HG02571 (cell line): ENCODE data around the gene SCLT1.
A peak's percentile ranks its signal among the peaks of the same experiment; 100 is the strongest.

ENCODE experiments used
- ATAC-seq: cut with Tn5 transposase; IDR thresholded peaks from one replicate; pipeline ENCODE4 v1.9.1; 2021; ENCODE audit warnings: mild to moderate bottlenecking, moderate library complexity; ENCODE audit not compliant: unreplicated experiment

The SCLT1 gene

DNA sequence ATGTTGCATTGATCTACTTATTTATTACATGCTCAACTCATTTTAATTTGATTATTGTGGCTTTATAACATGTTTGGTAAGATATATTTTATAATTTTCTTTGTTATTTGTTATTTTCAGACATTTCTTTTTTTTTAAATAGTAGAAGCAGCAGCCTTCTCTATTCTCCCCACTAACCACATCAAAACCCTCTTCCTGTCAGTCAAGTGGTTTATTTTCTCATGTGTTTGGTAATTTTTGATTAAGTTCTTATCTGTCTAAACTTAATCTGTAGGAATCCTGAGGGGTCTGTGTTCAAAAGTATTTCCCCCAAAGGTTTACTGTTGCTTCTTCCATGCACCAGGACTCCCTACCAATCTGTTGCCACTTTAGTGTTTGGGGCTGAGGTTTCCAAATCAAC lies 131.9 kb downstream of the SCLT1 start:
- ATAC-seq, result no peak

DNA sequence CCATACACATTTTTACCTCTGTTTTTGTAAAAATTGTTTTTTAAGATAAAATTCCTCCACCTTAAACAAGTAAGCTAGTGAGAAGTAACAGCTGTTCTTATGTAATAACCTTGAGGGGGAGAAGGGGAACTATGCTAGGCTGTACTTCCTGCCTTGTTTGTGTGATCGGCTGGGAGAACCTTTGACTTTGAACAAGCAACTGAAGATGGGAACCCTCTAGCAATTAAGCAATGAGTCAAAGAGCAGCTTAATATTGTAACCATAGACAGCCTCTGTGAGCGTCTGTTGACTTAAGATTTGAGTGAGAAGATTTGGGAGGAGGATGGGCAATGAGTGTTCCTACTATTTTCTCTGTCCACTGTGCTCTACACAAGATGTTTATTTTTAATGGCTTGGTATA lies 135.1 kb downstream of the SCLT1 start:
- no peak for ATAC-seq

DNA sequence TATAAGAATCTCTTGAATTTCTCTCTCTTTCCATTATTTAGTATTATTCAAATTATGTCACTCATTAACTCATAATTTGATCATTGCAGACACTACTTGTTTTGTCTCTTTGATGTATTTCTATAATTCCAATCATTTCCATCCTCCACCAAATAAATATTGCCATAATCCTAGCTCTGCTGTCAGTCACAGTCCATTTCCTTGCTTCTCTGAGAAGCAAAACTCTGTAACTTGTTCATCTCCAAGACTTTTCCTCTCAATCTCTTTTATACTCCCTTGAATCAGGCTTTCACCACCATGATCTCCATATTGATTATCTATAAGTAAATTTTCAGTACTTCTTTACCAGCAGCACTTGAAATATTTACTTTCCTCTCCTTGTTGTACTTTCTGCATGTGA lies 135.9 kb downstream of the SCLT1 start:
- ATAC-seq, result no peak

DNA sequence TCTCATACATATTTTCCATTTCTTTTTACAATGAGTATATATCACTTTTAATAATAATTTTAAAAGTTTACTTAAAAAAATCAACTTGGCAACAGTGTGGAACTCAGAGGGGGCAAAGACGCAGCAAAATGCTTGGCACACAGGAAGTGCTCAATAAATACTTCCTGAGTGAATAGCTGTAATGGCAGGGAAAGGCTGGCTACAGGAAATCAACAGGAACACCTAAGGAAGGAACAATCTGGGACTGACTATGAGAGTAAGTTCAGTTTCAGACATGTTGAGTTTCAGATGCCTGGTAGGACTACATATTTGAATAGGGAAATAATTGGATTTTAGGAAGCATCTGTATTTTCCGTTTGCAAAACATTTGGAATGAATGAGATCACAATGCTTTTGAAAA lies 137.6 kb downstream of the SCLT1 start:
- ATAC-seq, result no peak

DNA sequence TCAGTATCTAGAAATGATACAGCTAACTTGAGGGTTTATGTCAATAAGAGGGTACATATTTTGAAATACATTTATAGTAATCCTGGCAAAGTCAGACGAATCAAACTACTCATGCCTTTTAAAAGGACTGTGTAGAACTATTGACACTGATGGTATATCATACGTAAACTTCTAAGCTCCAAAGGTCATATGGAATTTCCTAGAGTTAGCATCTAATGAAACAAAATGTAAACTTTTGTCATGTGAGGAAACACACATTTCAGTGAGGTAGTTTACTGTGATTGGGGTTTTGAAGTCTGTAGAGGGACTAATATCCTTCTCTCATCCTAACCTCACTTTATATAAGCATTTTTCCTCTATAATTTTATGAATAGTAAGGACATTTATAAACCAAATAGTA lies 138.4 kb downstream of the SCLT1 start:
- ATAC-seq, result no peak

DNA sequence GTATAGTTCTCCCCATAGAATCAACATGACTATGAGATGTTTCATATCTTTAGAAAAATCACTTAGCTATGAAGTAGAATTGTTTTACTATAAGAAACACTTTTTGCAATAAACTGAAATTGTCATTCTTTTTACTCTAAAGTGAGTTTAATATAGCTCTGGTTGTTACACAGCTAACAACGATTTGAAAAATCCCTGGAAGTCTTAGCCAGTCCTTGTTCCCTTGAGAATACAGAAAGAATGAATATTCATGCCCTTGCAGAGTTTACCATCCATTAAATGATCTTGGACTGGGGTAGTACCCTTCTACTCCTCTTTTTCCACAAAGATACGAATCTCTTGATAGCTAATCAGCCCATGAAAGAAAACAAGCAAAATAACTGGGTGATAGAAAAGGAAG lies 142.0 kb downstream of the SCLT1 start:
- ATAC-seq, result no peak

DNA sequence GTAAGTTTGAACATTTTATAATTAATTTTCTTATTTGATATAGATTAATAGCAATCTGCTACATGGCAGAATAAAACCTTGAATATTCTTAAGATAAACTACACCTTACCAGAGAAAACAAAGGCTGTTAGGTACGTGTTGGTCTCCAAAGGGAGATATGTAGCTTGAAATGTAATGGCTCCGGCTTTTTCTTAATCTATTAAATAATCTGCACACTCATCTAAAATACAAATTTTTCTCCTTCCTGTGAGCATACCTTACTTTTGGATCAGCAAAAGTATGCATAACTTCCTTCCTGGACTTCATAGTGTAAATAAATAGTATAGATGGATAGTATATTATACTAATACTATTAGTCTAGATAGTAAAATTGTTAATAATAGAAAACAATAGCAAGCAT lies 142.5 kb downstream of the SCLT1 start:
- no peak for ATAC-seq

DNA sequence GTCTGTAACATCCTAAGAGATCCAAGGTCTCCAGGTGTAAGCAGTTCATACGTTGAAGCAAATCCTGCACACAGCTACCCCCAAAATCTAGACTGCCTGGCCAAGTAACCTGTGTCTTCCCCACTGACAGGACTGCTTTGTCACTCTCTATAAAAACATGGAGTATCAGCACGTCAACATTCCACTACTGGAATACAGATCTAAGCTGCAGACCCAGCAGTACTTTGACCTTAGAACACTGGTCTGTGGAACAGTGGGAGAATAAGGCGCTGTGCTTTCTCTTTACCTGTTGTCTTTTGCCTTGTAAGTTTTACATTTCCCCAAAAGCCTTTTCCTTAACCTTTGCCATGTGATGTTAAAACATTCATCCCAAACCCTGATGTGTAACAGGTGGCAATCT lies 146.4 kb downstream of the SCLT1 start:
- ATAC-seq, result no peak

DNA sequence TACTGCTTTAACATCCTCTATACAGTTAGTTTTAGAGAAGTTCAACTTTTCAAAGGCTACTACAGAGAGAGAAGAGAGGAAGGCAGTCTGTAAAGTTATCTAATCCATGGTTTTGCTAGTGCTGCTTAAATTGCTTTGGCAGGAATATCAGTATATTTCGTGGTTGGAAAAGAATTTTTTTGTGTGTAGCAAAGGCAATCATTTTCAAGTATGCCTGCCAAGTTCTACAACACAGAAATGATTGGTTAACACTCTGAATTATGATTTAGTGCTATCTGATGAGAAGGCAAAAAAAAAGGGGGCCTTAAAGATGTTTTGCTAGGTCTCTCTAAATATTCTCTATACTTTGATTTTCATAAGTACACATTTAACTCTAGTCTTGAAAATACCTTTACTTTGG lies 150.7 kb downstream of the SCLT1 start:
- no peak for ATAC-seq

DNA sequence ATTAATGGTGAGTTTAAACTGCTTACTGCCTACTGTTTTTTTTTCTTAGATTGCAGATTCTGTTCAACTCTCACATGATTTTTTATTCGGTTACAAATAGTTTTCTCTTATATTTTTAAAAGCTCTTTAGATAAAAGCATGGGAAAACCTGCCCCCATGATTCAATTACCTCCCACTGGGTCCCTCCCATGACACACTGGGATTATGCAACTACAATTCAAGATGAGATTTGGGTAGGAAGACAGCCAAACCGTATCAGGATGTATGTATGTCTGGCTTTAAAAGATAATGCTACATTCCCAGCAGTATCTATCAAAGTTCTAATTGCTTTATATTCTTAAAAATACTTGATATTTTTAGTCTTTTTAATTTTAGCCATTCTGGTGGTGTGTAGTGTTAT lies 152.4 kb downstream of the SCLT1 start:
- no peak for ATAC-seq

DNA sequence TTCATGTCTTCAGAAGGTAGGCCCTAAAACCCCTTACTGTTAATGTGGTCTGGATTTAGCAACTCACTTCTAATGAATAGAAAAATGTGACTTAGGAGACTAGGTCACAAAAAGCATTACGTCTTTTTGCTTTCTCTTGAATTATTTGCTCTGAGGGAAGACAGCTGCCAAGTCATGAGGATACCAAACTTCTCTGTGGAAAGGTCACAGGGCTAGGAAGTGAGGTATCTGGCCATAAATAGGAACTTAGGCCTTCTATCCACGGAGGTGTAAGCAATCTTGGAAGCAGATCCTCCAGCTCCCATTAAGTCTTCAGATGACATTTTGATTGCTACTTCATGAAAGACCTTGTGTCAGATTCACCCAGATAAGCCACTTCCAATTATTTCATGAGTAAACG lies 163.3 kb downstream of the SCLT1 start:
- ATAC-seq, result no peak

DNA sequence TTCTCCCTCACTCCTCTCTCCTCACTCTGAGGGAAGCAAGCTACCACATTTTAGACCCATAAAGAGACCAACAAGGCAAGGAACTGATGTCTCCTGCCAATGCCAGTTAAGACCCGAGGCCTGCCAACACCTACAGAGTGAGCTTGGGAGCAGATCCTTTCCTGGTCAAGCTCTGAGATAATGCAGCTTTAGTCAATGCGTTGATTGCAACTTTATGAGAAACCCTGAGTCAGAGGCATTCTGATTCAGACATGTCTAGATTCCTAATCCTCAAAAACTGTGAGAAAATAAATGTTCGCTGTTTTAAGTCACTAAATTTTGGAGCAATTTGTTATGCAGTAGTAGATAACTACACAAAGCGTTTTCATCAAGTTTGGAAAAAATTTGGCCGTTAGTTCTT lies 168.4 kb downstream of the SCLT1 start:
- no peak for ATAC-seq

DNA sequence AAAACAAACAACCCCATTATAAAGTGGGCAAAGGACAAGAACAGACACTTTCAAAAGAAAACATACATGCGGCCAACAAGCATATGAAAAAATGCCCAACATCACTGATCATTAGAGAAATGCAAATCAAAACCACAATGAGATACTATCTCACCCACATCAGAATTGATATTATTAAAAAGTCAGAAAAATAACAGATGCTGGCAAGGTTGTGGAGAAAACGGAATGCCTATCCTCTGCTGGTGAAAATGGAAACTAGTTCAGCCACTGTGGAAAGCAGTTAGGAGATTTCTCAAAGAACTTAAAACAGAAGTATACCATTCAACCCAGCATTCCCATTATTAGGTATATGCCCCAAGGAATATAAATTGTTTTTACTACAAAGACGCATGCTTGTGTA lies 171.4 kb downstream of the SCLT1 start:
- no peak for ATAC-seq

DNA sequence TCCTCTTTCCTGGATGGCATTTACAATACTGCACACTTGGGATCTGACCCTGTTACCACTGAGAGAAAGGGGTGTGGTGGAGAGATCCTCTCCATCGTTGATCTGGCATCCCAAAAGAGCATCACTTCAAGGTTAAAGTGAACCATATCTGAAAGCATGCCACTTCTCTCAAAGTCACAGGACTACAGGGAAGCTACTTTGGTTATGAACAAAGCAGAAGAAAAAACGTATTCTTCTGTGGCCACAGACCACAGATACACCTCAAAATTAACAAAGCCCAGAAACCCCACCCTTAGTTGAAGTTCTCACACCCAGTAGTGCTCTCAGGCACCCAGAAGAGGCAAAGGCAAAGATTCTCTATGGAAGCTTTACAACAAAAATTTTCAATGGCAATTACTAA lies 175.6 kb downstream of the SCLT1 start:
- peak; percentile 56 for ATAC-seq

DNA sequence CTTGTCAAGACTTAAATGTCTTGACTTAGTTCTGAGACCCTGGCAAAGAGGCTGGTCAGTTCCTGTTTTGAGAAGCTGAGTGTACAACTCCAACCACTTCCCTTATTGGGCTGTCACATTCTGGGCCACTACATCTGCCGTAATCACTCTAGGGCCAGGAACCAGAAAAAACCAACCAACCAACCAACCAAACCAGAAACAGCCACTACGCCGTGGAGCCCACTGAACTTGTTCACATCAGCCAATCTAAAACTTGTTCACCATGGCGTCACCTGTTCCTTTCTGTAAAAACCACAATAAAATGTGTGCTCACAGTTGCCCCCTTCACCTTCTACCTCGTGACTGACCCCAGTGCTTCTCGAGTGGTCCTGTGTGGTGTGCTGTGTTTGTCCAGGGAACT lies 176.5 kb downstream of the SCLT1 start:
- ATAC-seq, result peak; percentile 86

DNA sequence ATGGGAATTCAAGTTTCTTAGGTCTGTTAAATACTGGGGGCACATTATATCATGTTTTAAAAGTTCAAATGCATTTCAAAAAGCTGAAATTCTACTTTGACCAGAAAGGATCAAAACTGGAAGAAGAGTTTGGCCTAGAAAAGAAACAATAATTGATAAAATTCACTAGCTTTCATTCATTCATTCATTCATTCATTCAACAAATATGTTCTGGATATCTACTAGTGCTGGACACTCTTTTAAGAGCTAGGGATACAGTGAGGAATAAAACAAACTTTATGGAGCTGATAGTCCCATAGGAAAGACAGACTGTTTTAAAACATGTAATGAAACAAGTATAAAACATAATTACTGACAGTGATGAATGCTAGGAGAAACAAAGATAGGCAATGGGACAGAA lies 177.8 kb downstream of the SCLT1 start:
- no peak for ATAC-seq

DNA sequence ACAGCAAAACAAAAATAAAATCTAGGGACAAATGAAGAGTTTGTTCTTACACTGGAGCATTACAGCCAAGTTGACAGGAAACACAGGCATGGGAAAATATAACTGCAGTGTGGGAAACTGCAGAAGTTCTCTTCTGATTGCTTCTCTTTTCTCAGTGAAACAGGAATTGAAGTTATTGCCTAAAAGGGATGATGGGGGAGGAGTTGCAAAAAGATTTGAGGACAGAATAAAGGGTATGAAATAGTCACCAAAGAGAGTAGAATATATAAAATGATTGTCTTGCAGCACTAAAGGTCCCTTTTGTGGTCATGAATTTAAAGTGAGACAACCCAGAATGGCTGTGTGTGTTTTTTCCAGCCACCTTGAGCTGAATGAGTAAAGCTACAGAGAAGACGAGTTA lies 180.1 kb downstream of the SCLT1 start:
- no peak for ATAC-seq

DNA sequence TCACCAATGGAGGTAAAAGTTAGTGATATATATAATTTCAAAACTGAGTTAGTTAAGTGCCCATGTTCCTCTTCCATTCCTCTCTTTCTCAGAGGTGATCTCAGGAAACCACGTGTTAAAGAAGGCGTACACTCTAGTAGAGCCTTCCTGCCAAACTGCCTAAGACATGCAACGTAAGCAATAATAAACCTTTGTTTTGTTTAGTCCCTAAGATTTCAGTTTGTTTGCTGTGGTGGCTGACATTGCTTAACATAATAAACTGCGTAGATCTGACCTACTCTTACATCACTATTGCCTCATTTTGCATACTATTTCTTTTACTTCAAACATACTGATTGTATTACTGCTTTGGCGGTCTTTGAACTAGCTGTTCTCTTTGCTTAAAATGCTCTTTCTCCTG lies 184.6 kb downstream of the SCLT1 start:
- no peak for ATAC-seq

DNA sequence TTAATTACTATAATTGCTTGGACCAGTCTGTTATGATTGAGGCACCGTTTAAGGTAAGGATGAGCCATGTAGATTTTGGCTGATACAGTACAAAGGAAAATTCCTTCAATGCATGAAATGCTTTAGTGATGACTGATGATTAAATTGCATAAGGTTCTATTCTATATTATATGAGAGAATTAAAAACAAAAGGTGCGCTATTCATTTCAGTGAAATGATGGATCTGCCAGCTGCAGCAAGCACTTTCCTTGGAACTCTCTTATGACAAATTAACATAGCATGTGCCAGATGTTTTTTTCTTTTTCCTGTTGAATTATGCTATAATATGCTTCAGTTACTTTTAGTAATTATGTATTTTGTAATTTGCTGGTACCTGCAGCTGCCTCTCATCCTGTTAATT lies 185.4 kb downstream of the SCLT1 start:
- ATAC-seq, result no peak

DNA sequence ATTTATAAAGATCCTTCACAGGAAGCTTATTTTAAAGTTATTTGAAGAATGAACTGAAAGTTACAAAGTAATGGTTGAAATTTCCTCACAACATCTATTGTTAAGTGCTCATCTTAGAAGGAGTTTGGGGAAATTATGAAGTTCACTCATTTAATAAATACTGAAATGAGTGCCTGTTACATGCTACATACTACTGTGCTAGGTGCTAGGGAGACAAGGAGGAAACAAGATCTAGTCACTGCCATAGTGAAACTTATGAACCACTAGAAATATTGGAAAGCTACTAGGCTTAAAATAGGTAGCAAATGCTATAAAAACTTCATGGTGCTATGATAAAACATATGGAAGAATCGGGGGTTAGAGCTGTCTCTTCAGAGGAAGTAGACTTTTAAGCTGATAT lies 186.8 kb downstream of the SCLT1 start:
- ATAC-seq, result no peak

DNA sequence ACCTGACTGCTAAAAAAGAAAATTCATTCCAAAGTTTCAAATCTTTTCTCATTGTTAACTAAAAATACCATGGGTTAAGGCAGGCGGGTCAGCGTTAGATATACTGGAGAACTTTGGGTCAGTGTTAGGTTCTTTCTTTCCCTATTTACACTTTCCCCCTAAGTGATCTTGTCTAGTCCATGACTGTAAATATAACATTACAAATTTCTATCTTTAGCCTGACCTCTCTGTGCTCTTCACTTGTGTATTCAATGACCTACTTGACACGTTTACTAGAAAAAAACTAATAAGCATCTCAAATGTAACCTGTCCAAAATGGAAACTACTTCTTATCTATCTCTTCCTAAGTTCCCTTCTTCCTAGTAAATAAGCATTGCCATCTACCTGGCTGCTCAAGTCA lies 188.5 kb downstream of the SCLT1 start:
- no peak for ATAC-seq

DNA sequence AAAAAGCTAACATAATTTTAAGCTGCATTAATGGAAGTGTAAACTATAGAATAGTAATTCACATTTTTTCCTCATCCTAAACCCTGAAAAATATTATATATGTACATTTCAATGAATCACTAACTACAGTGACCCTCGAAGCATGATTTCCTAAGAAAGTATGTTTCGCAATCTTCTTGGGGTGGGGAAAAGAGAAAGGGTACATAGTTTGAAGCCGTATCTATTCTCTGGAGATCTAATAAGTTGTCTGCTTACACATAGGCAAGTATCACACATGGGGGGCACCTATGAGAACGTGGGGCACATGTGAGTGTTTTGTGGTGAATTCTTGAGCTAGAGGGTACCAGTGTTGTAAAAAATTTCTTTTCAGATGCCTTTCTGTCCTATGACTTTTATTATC lies 212.7 kb downstream of the SCLT1 start:
- no peak for ATAC-seq

DNA sequence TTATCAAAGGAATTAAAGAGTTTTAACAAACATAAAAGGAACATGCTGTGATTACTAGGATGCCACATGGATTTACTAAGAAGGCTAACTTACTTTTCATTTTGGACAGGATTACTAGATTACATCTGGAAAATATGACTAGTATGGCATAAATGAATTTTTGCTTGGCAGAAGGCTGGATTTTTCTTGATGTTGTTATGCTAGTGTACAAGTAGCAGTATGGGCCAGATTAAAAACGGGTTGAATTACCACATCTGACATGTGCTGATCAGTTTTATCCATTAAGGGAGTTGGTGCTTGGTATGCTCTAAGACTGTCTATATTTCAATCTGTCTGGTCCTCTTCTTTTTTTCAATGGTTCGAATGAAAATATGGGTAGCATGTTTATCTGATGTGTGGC lies 213.4 kb downstream of the SCLT1 start:
- ATAC-seq, result no peak

DNA sequence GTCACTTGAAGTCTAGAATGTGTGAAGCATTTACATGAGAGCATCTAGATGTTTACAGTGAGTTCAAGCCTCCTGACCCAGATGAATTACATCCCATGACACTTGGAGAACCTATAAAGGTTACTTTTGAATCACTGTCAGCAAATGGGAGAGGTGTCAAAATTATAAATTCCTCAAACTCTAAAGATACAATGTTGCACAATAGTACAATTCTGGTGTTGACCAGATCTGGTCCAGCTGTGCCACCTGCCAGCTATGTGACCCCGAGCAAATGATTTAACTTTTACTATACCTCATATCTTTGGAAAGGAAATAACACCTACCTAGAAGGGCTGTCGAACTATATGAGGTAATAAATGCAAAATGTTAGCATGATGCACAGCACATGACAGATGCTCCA lies 214.1 kb downstream of the SCLT1 start:
- no peak for ATAC-seq
